Ovary (tissue), 9 donors: Measurements from ENCODE around the gene TMED10. TPM values are rescaled to one million over a fixed set of nuclear protein-coding genes. Genes with fewer than 3 reads are reported as not detected.

Experiments used
- DNase-seq, 5 donors: peaks; one replicate each; pipeline ENCODE4 v3.0.0-alpha.2; 2019 to 2020
- H3K27ac ChIP-seq, 2 donors: fragments of 200-600 bp; one replicate each; pipeline versions ENCODE4 v1.5.1 to v1.8.0; 2019 to 2022
- H3K27me3 ChIP-seq: fragments of 200-600 bp; one replicate; pipeline ENCODE4 v1.8.0; 2022
- H3K36me3 ChIP-seq: fragments of 200-600 bp; sonication (generic); one replicate; pipeline ENCODE4 v1.5.1; 2019
- H3K4me1 ChIP-seq: one replicate; pipeline ENCODE4 v1.8.1; 2013; ENCODE audit warnings: mild to moderate bottlenecking, moderate library complexity; ENCODE audit not compliant: insufficient read depth
- H3K4me3 ChIP-seq: fragments of 200-600 bp; sonication (generic); one replicate; pipeline ENCODE4 v1.5.1; 2017
- H3K9me3 ChIP-seq, 2 donors: fragments of 200-600 bp in 1 of 2; sonication (generic) in 1 of 2; one replicate each; pipeline versions ENCODE4 v1.5.1 to v1.8.1; 2013 to 2019; ENCODE audit warnings: mild to moderate bottlenecking in 1 of 2, moderate library complexity in 1 of 2
- EP300 ChIP-seq: sonication (generic); formaldehyde crosslinking; IDR thresholded peaks from one replicate; pipeline ENCODE4 v1.6.1; 2017; ENCODE audit warnings: antibody characterized with exemption
- POLR2A ChIP-seq: fragments of 450-650 bp; IDR thresholded peaks from one replicate; pipeline ENCODE4 v1.6.1; 2017; ENCODE audit warnings: antibody characterized with exemption, mild to moderate bottlenecking, moderate library complexity
- WGBS, 3 donors: extraction: QIAGEN DNeasy Blood & Tissue Kit in 1 of 3; methylation state at CpG; one replicate each; pipeline versions ENCODE4 v1.1.5 to v1.1.7; 2013 to 2017; 5-methylcytosine and 5-hydroxymethylcytosine counted together
- intact Hi-C, 4 donors: fragments of 100-400 bp; cut with DNase I; formaldehyde crosslinking; loops; one replicate each; pipeline versions ENCODE4 v1.11.0 to v1.15.1; 2022 to 2023
- polyA plus RNA-seq, 2 donors: library from polyadenylated mRNA; stranded (reverse); fragments of 200-250 nt in 1 of 2; fragments of 350-450 nt in 1 of 2; fragmentation: Illumina TruSeq in 1 of 2; extraction: RNeasy Lipid Tissue Mini Kit (QIAGEN cat#74804) in 1 of 2; gene quantifications; one replicate each; pipeline ENCODE4 v1.2.3, GENCODE V29; 2013 to 2014
- total RNA-seq, 7 donors: library from RNA; depleted of rRNA in 2 of 7; stranded (reverse); fragments of >200 nt in 2 of 7; fragmentation: NEBNext Ultra II Directional in 3 of 7; extraction: Animal tissue kit (Norgen Biotek cat#: 25700) in 3 of 7; gene quantifications; one replicate each; pipeline versions ENCODE4 v1.1.0 to v1.2.4, GENCODE V29; 2016 to 2023
- TF ChIP-seq, protein P1 (sequence below), 3 donors: fragments of 450-650 bp in 2 of 3; fragments of 200-600 bp in 1 of 3; IDR thresholded peaks; one replicate each; pipeline versions ENCODE4 v1.5.1 to v1.8.0; 2016 to 2022; ENCODE audit warnings: antibody characterized with exemption in 3 of 3, mild to moderate bottlenecking in 1 of 3
- donor health status: DM: no; HTN: no; CAD: no; lungs with moderate emphysema.
- donor health status: DM: no; HTN: no; CAD: no.
- donor health status: Bipolar disorder and iron deficiency.
- donor health status: DM: yes; HTN: yes; CAD: no.
- donor health status: DM: no; HTN: no; CAD: no.
- donor health status: DM: yes; HTN: yes; CAD: no.

The TMED10 gene
- total and polyA plus RNA-seq, 9 donors = 164 to 446 (median 287) TPM

- Histone ChIP-seq H3K9me3 (no peaks in the 10 kb centered on the region), H3K27ac (no peak overlapping the region), H3K27me3 (no peaks in the 10 kb centered on the region), H3K4me3 (no peak overlapping the region), H3K4me1 (no peaks in the 10 kb centered on the region), H3K36me3 (no peaks in the 10 kb centered on the region)
- DNase-seq = no peak
- WGBS, 3 donors = 84 to 88% (median 87%) methylated on average over 6 of the region's 6 CpGs
- TF ChIP-seq POLR2A (no peak), EP300 (no peak)
- TF ChIP-seq, protein P1, sequence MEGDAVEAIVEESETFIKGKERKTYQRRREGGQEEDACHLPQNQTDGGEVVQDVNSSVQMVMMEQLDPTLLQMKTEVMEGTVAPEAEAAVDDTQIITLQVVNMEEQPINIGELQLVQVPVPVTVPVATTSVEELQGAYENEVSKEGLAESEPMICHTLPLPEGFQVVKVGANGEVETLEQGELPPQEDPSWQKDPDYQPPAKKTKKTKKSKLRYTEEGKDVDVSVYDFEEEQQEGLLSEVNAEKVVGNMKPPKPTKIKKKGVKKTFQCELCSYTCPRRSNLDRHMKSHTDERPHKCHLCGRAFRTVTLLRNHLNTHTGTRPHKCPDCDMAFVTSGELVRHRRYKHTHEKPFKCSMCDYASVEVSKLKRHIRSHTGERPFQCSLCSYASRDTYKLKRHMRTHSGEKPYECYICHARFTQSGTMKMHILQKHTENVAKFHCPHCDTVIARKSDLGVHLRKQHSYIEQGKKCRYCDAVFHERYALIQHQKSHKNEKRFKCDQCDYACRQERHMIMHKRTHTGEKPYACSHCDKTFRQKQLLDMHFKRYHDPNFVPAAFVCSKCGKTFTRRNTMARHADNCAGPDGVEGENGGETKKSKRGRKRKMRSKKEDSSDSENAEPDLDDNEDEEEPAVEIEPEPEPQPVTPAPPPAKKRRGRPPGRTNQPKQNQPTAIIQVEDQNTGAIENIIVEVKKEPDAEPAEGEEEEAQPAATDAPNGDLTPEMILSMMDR (IDR thresholded peaks at IDR 0.05) = no peak
- intact Hi-C loops = no loop called here
Measured at GRCh38 chr14:75215520-75215919, 39.1 kb upstream of the TMED10 start.

DNA sequence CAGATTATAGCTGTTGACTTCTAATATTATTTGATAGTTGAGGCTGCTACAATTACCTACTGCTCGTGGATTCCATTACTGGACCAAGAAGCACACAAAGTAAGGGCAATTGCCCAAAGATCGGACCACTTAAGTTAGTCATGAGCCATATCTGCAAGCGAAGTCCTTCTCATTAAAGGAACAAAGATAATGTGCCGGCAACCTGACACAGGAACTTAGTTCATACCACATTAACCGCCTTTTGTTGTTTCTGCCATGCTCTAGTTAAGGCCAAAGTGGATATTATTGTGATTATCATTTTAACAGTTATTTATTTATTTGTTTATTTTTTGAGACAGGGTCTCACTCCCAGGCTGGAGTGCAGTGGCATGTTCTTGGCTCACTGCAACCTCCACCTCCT lies 38.1 kb upstream of the TMED10 start:
- Histone ChIP-seq H3K27ac (no peak overlapping the region), H3K27me3 (no peaks in the 10 kb centered on the region), H3K4me3 (no peak overlapping the region), H3K9me3 (no peaks in the 10 kb centered on the region), H3K36me3 (no peaks in the 10 kb centered on the region), H3K4me1 (no peaks in the 10 kb centered on the region)
- no peak for TF ChIP-seq POLR2A
- TF ChIP-seq EP300 = no peak
- TF ChIP-seq, protein P1 (IDR thresholded peaks at IDR 0.05) = no peak
- 93 to 96% (median 94%) methylated on average over 5 of the region's 5 CpGs for WGBS, 3 donors
- no peak for DNase-seq
- intact Hi-C loops = no loop called here

DNA sequence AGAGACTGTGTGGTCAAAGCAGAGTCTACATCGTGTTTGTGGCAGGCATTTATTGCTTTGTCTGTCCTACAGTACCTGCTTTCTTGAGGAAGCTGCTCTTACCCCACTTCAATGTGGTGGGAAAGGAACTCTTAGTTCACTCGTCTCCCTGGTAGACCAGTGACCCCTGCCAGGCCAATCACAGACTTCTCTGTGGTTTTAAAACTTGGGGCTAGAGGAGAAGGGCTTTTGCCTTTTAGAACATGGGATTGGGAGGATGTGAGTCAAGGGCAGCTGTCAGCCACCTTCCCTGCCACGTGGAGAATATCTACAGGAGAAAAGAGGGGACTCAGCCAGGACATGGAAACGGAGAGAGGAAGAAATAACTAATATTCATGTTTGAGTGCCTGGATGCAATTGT lies 36.8 kb upstream of the TMED10 start:
- no peaks in the 10 kb centered on the region for H3K27me3 ChIP-seq
- no peaks in the 10 kb centered on the region for H3K4me1 ChIP-seq
- no peak overlapping the region for H3K4me3 ChIP-seq
- TF ChIP-seq EP300 = no peak
- TF ChIP-seq, protein P1 (IDR thresholded peaks at IDR 0.05) = no peak
- TF ChIP-seq POLR2A = no peak
- DNase-seq = no peak
- H3K9me3 ChIP-seq = no peaks in the 10 kb centered on the region
- intact Hi-C loops = no loop called here
- WGBS, 3 donors = 64 to 68% (median 65%) methylated on average over 4 of the region's 4 CpGs
- H3K36me3 ChIP-seq = no peaks in the 10 kb centered on the region
- H3K27ac ChIP-seq = no peak overlapping the region

DNA sequence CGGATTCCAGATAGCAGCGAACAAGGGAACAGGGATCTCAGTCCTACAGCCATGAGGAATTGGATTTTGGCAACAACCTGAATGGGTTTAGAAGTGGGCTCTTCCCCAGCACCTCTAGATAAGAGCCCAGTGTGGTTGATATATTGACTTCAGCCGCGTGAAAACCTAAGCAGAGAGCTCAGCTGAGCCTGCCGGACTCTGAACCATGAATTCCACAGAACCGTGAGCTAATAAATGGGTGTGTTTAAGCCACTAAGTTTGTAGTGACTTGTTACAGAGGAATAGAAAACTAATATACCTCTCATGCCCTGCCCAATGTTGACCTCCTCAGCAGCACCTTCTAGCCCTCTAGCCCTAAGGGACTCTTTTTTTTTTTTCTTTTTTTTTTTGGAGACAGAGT lies 32.4 kb upstream of the TMED10 start:
- Histone ChIP-seq H3K36me3 (no peaks in the 10 kb centered on the region), H3K4me3 (no peak overlapping the region), H3K9me3 (no peaks in the 10 kb centered on the region), H3K27ac (no peak overlapping the region), H3K4me1 (no peaks in the 10 kb centered on the region), H3K27me3 (no peaks in the 10 kb centered on the region)
- intact Hi-C loops = no loop called here
- 82 to 92% (median 91%) methylated on average over 6 of the region's 6 CpGs for WGBS, 3 donors
- DNase-seq = no peak
- TF ChIP-seq POLR2A (no peak), EP300 (no peak)
- TF ChIP-seq, protein P1 (IDR thresholded peaks at IDR 0.05) = no peak

DNA sequence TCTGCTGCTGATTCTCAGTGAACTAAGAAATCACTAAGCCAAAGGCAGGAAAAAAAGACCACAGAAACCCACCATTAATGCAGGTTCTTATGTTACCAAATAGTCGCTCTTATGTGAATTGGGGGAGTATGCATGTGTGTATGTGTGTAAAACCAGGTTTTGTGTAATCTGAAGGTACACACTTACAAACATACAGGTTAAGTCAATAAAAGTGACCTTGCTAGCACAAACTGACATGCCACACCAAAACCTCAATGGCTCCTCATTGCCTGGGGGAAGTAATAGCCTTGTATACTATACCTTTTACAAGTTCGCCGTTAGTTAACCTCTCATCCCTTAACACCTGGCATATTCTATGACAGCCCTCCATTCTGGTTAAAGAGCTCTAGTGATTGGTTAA lies 29.8 kb upstream of the TMED10 start:
- WGBS, 3 donors = 94 to 98% (median 95%) methylated on average over 3 of the region's 3 CpGs
- TF ChIP-seq, protein P1 (IDR thresholded peaks at IDR 0.05) = no peak
- no peak for TF ChIP-seq EP300
- no peak for TF ChIP-seq POLR2A
- no peak overlapping the region for H3K27ac ChIP-seq
- H3K36me3 ChIP-seq = no peaks in the 10 kb centered on the region
- H3K4me1 ChIP-seq = no peaks in the 10 kb centered on the region
- no peaks in the 10 kb centered on the region for H3K9me3 ChIP-seq
- H3K27me3 ChIP-seq = no peaks in the 10 kb centered on the region
- intact Hi-C loops = no loop called here
- DNase-seq = no peak
- H3K4me3 ChIP-seq = no peak overlapping the region
